HG03571 (cell line): ENCODE results near the gene RAB35.

Experiments used
- ATAC-seq: cut with Tn5 transposase; IDR thresholded peaks from one replicate; pipeline ENCODE4 v1.9.1; 2021; ENCODE audit not compliant: unreplicated experiment

Gene RAB35

DNA sequence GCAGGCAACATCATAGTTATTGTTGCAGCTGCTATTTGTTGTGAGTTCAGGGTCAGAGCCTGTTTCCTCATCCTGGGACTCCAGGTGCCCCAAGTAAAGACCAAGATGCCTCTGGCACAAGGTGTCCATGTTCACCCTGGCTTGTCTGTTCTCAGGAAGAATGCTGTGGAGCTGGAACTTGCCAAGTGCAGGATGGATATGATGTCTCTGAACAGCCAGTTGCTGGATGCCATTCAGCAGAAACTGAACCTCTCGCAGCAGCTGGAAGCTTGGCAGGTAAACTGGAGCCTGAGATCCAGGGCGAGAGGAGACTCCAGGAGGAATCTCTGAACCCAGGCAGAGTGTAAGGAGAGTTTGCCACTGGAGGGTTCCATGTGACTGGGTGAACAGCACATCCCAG, 26.8 kb downstream of the RAB35 start:
- no peak for ATAC-seq

DNA sequence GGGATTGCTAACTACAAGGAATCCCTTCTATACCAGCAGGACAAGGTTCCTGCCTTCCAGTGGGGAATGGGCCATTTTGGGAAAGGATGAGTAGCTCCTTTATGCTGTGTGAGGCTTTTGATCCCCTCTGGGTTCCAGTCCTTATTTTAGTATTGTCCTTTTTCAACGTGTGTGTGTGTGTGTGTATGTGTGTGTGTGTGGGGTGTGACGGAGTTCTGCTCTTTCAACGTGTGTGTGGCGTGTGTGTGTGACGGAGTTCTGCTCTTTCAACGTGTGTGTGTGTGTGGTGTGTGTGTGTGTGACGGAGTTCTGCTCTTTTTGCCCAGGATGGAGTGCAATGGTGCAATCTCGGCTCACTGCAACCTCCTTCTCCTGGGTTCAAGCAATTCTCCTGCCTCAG, 27.4 kb downstream of the RAB35 start:
- no peak for ATAC-seq

DNA sequence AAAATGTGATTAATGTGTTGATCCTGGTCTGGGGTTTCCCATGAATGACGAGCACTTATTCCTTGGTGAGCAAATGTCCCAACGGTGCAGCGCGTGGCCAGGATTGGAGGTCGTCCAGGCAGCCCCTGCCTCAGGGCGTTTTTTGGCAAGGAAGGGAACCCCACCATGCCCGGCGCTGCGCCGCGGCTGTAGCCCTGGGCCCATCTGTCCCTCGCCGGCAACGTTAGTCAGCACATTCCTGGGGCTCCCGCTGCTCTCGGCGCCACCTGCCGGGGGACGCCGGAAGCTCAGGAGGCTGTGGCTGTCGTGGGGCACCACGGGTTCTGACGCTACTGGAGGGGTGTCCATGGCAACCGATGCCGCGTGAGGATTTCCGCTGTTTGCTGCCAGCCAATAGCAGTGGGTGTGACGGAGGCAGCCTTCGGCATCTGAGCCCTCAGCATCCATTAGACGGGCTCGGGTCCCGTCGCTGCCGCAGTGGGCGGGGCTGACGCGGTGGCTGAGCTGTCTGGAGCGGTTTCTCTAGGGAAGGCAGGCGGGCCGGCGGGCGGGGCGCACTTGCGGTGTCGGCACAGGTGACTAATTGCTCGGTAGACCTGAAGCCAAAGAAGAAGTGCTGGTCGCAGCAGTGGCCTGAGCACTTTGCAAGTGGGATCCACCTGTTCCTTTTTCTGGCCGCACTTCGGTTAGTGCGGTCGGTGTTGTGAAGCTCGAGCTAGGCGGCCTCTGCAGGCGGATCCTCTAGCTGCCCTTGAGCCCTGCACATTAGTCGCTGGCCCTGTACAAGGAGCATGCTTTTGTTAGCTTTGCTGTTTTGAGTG, 29.5 kb downstream of the RAB35 start:
- ATAC-seq: peak; percentile 95

- ATAC-seq: no peak
Observed at GRCh38 chr12:120085920-120086645, 30.5 kb downstream of the RAB35 start.

GRCh38 chr12:120081641-120082040, 34.9 kb downstream of the RAB35 start:
- no peak for ATAC-seq

GRCh38 chr12:120079411-120080400, 36.8 kb downstream of the RAB35 start:
- ATAC-seq: no peak

- ATAC-seq: no peak
Observed at GRCh38 chr12:120078868-120079267, 37.7 kb downstream of the RAB35 start.

GRCh38 chr12:120077260-120077659, 39.3 kb downstream of the RAB35 start:
- no peak for ATAC-seq

GRCh38 chr12:120076651-120077050, 39.9 kb downstream of the RAB35 start:
- no peak for ATAC-seq

- ATAC-seq: no peak
Observed at GRCh38 chr12:120075034-120075616, 41.4 kb downstream of the RAB35 start.

- ATAC-seq: no peak
Observed at GRCh38 chr12:120072472-120073249, 43.9 kb downstream of the RAB35 start.

DNA sequence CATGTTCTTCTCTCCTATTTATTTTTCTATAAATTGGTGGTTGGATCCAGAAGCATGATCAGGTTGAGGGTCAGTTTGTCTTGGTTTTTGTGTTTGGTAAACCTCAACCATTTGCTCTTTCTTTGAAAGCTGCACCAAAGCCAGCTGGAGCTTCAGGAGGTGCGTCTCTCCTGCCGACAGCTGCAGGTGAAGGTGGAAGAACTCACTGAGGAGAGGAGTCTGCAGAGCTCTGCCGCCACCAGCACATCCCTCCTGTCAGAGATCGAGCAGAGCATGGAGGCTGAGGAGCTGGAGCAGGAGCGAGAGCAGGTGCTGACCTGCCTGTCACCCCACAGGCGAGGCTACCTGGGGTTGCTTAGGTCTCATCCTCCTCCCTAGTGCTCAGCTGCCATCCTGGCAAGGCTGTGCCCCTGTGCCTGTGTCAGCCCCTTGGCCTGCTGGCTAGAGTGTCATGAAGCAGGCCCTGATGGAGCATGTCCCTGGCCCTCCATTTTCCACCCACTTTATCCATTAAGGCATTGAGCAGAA, 45.0 kb downstream of the RAB35 start:
- ATAC-seq: no peak

DNA sequence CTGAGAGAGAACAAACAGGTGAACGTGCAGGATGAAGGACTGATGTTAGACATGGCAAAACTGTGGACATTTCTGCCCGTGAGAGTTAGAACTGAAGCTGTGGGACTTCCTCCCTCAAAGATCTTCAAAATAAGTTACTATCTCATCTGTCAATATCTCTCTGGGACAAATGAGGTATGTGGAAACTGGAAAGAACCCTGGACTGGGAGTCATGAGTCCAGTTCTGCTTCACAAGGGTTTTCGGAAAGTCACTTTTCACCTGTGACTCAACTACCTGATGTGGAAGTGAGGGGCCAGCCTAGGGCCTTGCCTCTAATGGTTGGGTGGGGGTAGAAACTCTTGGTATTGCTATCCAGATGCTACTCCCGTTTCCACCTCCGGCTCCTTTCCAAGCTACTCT, 47.3 kb downstream of the RAB35 start:
- ATAC-seq: no peak

DNA sequence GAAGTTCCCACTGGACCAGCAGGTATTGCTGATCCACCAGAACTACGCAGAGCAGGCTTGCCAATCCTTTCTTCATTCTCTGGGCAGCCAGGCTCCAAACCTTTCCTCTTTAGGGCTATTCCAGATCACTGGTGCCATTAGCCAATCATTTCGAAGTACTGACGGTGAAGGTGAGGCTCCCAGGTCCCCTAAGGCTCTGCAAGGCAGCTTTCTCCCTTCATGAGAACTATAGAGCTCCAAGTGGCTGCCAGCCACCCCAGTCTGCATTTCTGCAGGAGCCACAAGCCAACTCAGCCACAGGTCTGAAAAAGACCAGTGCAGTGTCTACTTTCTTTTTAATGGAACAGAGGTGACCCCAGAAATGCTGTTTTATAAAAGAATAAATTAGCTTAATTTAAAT, 48.7 kb downstream of the RAB35 start:
- no peak for ATAC-seq

DNA sequence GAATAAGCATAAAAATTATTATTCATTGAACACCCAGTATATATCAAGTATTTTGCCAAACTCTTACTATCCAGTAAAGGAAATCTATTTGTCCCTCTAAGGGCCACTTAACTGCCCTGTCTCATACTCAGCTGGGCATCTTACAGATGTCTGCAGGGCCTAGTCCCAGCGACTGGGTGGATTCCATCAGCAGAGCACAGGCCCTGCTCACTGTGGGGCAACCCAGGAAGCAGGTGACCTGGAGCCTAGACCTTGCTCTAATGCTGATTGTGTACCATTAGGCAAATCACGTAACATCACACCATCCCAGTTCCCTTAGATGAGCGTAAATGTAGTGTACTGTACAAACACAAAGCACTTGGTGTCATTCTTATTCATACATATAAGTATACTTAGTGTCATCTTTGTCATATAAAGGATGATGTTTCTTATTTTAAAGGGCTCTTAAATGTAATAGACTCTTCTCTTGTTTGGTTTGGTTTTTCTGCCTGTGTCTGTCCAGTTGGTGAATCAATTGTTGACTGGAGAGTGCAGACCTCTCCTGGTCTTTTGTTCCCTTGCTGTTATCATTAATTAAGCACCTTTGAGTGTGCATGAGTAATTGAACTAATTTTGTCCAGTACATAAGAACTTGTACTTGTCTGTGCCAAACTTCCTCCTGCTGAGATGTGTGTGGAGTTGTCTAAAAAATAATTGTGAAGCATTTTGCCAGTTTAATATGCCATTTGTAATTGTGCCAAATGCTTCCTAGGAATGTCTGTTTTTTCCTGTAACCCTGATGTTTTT, 49.3 kb downstream of the RAB35 start:
- ATAC-seq: no peak

- ATAC-seq: no peak
Observed at GRCh38 chr12:120066341-120066740, 50.2 kb downstream of the RAB35 start.

- no peak for ATAC-seq
Observed at GRCh38 chr12:120065472-120065871, 51.1 kb downstream of the RAB35 start.

- ATAC-seq: no peak
Observed at GRCh38 chr12:120064054-120064940, 52.3 kb downstream of the RAB35 start.
